LNCaP clone FGC (cell line): ENCODE results near the gene AGMO.
A peak's percentile ranks its signal among the peaks of the same experiment; 100 is the strongest.

Source experiments
- DNase-seq: peaks from one replicate; pipeline ENCODE4 v3.0.0-alpha.2; 2011; ENCODE audit warnings: low read depth
- H3K4me3 ChIP-seq: 2 replicates; pipeline ENCODE4 v1.5.1; 2011; ENCODE audit warnings: mild to moderate bottlenecking, low read depth, low read length, control low read depth
- TF ChIP-seq, protein P1 (sequence below): IDR thresholded peaks from 2 replicates; pipeline ENCODE4 v1.5.1; 2012; ENCODE audit warnings: mild to moderate bottlenecking; ENCODE audit not compliant: control insufficient read depth, insufficient read depth; ENCODE audit errors: extremely low read depth

The AGMO gene

GRCh38 chr7:15218261-15218660 is 343.6 kb downstream of the AGMO start:
- no peak overlapping the region for H3K4me3 ChIP-seq
- no peak for DNase-seq
- TF ChIP-seq, protein P1, sequence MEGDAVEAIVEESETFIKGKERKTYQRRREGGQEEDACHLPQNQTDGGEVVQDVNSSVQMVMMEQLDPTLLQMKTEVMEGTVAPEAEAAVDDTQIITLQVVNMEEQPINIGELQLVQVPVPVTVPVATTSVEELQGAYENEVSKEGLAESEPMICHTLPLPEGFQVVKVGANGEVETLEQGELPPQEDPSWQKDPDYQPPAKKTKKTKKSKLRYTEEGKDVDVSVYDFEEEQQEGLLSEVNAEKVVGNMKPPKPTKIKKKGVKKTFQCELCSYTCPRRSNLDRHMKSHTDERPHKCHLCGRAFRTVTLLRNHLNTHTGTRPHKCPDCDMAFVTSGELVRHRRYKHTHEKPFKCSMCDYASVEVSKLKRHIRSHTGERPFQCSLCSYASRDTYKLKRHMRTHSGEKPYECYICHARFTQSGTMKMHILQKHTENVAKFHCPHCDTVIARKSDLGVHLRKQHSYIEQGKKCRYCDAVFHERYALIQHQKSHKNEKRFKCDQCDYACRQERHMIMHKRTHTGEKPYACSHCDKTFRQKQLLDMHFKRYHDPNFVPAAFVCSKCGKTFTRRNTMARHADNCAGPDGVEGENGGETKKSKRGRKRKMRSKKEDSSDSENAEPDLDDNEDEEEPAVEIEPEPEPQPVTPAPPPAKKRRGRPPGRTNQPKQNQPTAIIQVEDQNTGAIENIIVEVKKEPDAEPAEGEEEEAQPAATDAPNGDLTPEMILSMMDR, result no peak

DNA sequence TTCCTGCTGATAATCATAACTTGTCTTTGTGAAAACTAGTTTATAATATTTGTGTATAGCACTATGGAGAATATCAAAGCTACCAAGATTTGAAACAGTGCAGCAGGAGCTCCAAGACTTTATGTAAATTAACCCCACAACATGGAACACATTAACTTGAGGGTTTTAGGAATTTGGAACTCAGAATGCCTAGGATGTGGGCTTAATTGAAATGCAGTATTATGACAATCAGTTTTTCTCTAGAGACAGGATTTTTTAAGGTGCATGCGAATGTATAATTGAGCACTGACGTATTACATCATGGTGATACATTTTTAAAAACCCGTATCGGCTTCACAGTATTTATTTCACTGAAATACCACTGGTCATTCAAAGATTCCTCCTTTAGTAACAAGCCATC is 346.2 kb downstream of the AGMO start:
- TF ChIP-seq, protein P1, result no peak
- no peak overlapping the region for H3K4me3 ChIP-seq
- no peak for DNase-seq

GRCh38 chr7:15214976-15215375 is 346.8 kb downstream of the AGMO start:
- TF ChIP-seq, protein P1, result no peak
- H3K4me3 ChIP-seq, result no peak overlapping the region
- DNase-seq, result no peak

DNA sequence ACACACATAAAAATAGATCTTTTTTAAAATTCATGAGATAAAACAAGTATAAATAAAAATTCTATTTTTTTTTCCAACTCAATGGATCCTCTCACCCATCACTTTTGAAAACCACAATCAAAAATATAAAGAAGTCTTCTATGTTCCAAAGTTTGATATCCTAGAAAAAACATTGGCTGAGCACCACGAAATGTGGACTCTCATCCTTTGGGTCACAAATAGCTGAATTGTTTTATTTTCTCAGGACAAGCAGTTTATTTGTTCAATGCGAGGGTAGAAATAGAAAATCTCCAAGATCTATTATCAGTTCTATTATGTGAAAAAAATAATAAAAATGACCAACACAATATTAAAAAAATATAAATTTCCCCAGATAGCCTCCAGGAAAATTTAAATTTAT is 348.7 kb downstream of the AGMO start:
- TF ChIP-seq, protein P1, result no peak
- no peak overlapping the region for H3K4me3 ChIP-seq
- DNase-seq, result no peak

GRCh38 chr7:15209429-15209828 is 352.4 kb downstream of the AGMO start:
- DNase-seq, result no peak
- TF ChIP-seq, protein P1, result no peak
- H3K4me3 ChIP-seq, result no peak overlapping the region

DNA sequence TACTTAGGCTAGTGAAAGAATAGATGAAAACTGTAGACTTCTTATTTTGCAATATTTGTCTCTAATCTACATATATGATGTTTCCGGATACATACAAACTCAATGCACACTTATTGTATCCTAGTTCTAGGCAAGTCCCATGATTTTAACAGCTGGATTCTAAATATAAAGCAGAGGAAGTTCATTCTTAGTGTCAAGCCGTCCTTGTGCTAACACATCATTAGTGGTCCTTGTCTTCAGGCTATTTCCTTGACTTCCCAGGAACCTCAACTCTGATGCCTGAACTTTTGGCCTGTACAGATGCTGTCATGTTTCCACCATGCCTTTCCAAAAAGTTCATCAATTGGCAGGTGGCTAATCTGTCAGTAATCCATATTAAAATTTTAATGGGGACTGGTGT is 357.4 kb downstream of the AGMO start:
- H3K4me3 ChIP-seq, result no peak overlapping the region
- no peak for DNase-seq
- TF ChIP-seq, protein P1, result no peak

- no peak overlapping the region for H3K4me3 ChIP-seq
- DNase-seq, result no peak
- TF ChIP-seq, protein P1, result peak; percentile 18; the same call in 1 of the 2 replicates
Measured at GRCh38 chr7:15199482-15199881, 362.3 kb downstream of the AGMO start.
